ENCODE results near the gene SEL1L.
"Not testable (repeated sequence)": the region's sequence is repeated elsewhere in the genome, so short reads cannot be mapped to it uniquely, and the experiment has no call there.

The SEL1L gene

DNA sequence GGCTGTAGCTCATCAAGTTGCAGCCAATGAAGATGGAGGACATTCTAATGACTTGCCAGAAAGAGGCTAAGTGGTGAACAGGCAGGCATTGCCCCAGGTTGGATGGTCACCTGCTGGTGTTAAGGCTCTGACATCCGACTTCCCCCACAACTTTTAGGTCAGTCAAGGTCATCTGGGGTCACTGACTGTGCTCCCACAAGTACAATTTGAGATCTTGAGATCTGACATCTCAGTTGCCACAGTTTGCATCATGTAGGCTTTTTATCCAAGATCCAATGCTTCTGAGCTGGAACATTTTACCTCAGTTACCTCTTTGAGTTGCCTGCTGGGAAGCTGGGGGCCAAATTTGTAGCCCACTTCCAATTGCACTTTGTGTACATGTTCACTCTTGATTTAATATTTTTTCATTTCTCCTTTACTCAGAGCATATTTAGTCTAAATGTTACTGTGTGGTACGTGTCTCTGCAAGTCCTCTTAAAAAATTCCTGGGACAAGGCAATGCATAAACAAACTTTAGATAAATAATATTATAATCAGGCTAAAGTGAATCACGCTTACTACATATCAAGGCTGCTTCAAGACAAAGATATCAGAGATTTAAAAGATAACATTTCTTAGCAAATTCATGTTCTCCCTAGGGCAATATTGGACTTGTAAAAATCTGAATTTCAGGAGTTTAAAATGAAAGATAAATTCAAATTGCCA, 61.4 kb downstream of the SEL1L start:
- DNase-seq = no peak

DNA sequence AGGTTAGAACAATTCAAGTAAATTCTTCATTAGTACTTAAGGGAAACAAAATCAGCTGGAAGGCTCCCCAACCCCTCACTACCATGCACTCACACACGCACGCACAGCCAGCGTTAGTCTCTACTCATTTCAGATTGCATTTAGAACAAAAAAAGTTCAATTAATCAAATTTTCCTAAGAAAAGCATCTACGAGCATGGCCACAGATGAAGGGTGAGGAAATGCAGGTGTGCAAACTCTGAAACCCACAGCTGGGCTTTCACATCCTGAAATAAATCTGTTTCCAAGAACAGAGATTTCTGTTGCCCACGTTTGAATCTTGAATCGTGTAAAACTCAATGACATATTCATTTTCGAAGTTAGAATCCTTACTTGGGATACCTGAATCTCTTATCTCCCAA, 62.6 kb downstream of the SEL1L start:
- no peak for DNase-seq

DNA sequence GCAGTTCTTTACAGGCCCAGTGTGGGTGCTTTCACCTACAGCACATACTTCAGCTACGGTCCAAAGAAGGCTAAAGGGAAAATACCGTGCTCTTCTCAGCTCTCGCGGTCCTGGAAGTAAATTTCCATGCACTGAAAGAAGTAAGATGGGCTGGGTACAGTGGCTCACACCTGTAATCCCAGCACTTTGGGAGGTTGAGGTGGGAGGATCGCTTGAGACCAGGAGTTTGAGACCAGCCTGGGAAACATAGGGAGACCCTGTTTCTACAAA, 63.2 kb downstream of the SEL1L start:
- not testable (repeated sequence) for DNase-seq

DNA sequence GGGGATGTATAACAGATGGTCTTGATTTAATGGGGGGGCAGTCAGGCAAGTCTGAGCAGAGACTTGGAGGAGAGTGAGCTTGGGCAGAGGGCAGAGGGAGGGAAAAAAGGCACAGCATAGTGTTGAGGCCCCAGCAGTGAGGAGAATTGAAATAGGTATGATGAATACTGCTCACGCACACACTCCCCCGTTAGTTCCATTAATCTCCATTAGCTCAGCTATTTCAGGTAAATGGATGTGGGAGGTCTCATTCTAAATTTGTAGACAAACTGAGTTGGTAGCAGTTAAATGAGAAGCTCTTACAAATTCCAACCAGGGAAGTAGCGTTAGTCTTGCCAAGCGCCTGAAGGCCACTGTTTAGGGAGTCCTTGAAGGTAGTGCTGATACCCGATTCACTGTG, 66.8 kb downstream of the SEL1L start:
- no peak for DNase-seq

DNA sequence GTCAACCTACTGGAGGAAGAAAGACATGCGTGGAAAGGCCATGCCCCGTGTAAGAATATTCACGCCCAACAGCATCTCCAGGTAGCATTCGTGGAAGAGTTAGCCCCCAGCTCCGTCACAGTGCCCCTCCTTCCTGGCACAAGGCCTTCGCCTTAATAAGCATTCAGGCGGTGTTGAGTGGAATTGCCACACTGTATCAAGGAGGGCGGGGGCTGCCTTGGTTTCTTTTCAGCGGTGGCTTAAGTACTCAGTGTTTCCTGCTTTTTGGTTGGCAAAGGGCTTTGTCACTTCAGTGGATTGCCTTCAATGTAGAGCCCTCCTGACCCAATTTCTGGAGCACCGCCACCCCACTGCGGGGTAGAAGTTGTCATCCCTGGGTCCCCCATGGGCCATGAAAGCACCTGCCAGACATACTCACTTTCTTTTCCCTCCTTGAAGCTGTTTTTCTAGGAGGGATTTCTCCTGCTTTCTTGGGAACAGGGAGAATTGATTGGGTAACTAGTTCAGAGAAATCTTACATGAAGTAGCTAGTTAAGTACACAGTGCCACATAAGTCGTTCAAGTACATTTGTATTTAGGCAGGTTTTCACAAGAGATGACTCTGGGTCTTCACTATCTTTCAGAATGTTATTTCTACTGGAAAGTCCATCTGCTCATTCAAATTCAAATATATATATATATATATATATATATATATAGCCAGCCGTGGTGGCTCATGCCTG, 68.0 kb downstream of the SEL1L start:
- DNase-seq = no peak

DNA sequence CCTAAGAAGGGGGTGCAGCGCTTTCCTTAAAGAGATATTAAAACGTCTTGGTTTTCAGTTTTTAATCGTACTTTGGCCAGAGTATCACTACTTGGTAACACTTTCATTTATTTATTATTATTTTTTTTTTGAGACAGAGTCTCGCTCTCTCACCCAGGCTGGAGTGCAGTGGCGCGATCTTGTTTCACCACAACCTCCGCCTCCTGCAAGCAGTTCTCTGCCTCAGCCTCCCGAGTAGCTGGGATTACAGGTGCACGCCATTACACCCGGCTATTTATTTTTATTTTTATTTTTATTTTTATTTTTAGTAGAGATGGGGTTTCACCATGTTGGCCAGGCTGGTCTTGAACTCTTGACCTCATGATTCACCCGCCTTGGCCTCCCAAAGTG, 68.7 kb downstream of the SEL1L start:
- DNase-seq = not testable (repeated sequence)

DNA sequence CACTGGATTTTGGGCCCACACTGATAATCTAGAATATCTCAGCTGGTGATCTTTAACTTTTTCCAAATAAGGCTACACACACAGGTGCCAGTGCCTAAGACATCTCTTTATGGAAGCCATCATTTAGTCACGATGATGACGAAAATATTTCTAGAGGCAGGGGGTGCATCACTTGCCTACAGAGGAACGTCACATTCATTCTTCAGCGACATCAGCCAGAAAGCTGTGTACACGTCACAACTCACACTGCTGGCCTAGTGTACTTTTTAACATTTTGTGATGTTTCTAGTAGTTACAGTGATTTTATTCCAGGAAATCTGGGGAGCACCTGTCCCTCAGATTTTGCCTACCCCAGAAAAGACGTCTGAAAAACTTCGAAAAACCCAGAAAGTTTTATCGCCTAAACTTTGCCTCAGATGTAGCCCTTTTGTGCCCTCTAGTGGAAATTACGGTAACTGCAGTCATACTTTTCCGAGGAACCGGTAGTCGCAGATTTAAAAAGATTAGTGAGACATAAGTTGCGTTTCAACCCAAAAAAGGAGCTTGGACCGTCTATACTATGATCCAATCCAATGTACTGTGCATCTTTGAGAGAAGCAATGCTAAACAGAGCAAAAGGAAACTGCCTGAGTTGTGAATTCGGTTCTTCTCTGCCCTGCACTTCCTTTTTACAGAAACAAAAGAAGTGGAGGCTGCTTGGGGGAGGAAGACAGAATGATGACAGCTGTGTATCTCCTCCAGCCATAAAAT, 69.2 kb downstream of the SEL1L start:
- DNase-seq = no peak

DNA sequence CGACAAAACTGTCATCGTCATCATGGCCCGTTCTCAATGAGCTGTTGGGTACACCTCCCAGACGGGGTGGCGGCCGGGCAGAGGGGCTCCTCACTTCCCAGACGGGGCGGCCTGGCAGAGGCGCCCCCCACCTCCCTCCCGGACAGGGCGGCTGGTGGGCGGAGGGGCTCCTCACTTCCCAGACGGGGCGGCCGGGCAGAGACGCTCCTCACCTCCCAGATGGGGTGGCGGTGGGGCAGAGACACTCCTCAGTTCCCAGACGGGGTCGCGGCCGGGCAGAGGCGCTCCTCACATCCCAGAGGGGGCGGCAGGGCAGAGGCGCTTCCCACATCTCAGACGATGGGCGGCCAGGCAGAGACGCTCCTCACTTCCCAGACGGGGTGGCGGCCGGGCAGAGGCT, 71.3 kb downstream of the SEL1L start:
- not testable (repeated sequence) for DNase-seq

DNA sequence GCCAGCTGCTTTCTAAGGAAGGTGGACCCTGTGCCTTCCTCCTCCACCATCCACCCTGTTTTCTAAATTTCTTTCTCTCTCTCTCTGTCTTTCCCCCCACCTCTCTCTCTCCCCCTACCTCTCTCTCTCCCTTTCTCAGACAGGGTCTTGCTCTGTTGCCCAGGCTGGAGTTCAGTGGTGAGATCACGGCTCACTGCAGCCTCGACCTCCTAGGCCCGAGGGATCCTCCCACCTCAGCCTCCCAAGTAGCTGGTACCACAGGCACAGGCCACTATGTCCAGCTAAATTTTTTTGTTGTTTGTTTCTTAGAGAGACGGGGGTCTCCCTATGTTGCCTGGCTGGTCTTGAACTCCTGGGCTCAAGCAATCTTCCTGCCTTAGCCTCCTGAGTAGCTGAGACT, 73.7 kb downstream of the SEL1L start:
- no peak for DNase-seq

DNA sequence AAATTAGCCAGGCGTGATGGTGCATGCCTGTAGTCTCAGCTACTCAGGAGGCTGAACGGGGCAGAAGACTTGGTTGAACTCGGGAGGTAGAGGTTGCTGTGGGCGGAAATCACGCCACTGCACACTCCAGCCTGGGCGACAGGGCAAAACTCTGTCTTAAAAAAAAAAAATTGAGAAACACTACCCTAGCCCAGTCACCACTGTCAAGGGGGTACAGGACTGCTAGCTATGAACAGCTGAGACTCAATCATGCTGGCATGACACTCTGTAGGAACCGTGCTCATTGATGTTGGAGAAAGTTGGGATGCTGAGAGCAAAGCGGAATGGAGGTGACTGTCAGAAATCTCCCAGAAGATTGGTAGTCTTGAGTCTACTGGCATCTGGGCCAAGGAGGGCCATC, 75.3 kb downstream of the SEL1L start:
- DNase-seq = no peak

DNA sequence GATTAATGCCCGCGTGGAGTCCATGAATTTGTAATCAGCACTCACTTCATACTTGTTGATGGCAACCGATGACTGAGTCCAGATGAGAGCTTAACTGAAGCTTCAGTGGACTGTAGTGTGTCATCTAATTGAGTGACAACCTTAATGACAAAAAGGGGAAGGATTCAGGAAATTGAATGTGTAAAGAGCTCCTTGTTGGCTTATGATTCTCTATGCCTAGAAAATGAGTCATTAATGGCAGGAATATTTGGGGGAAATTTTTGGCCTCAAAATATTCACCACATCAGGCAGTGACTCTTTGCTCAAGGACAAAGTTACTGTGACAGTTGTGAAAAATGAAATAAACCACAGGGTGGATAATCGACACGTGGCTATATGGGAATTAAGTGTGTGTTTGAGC, 78.3 kb downstream of the SEL1L start:
- no peak for DNase-seq

DNA sequence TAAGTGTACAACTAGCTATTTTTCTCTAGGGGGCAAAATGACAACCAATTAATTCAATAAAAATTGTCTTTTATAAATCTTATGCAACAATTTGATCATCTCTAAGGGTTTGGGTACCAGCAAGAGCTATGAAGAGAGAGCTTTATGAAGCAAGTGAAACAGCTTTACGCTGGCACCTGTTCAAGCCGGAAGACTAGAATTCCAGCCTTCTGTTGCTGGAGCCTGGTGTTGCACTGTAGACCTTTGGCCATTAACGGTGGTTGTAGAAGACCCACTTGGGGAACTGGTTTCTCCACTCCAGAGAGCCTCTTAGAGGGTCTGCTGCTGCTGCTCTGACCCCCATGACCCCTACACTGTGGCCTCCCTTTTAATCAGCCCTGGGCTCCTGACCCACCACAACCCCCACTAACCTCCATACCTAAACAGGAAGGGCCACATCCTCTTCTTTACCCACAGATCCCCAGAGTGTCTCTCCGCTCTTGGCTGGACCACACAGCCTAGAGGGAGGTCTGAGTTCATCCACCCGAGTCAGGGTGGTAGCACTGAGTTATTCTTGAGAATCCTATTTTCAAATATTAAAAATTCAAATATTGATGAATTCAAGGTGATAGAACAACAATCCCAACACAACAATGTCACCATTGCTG, 79.0 kb downstream of the SEL1L start:
- DNase-seq = no peak

DNA sequence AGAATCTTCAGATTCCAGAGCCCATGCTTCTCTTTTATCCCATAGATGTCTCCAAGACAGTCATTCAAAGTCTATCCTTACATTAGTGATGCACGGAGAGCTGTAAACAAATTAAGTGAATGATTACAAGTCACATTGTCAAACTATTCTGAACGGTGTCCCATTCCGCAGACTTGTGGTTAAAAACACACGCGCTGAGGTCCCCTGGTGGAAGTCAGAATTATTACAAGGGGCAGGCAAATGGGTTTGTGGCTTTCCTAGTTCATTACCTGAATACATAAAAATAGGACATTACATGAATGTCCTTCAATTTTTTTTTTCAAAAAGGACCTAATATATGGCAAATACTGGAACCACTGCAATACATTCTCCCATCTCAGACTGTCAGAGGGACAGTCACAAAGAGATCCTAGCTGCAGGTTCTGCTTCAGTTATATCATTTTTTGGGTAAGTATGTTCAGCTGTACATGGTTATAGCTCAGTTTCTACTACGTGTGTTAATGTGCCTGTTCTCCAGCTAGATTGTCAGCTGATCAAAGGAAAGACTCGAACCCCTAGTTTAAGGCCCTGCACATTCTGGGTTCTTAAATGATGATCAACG, 80.4 kb downstream of the SEL1L start:
- DNase-seq = no peak

DNA sequence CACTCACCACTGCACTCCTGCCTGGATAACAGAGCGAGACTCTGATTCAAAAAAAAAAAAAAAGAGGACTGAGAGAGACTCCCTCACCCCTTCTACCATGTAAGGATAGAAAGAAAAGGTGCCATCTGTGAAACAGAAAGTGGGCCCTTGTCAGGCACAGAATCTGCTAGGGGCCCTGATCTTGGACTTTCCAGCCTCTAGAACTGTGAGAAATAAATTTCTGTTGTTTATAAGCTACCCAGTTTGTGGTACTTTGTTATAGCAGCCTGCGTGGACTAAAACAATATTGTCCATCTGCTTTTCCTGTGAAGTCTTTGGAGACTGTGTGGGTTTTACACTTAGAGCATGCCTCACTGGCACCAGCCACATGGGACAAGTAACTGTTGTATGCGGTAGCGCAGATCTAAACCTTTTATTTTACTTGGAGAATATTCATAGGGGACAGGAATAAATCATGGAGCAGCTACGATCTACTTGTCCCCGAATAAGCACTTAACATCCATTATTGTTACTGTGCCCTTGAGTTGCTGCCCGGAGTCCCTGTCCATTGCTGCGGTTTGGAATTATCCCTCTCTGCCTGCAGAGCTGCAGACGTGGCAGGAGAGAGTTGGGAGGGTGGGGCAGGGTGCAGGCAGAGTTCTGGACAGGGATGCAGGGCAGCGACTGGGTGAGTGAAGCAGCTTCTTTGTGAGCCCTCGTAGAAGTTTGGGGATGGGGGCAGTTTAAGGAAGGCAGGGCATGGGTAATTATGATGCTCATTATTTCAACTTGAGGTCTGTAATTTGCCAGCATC, 81.1 kb downstream of the SEL1L start:
- no peak for DNase-seq

DNA sequence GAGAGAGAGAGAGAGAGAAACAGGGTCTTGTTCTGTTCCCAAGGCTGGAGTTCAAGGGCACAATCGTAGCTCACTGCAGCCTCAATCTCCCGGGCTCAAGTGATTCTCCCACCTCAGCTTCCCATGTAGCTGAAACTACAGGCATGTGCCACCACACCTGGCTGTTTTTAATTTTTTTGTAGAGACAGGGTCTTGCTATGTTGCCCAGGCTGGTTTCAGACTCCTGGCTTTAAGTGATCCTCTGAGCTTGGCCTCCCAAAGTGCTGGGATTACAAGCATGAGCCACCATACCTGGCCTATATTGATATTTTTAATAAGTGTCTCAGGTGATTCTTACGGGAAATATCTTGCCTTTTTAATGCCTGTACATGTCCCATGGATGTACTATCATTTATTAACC, 82.7 kb downstream of the SEL1L start:
- no peak for DNase-seq

DNA sequence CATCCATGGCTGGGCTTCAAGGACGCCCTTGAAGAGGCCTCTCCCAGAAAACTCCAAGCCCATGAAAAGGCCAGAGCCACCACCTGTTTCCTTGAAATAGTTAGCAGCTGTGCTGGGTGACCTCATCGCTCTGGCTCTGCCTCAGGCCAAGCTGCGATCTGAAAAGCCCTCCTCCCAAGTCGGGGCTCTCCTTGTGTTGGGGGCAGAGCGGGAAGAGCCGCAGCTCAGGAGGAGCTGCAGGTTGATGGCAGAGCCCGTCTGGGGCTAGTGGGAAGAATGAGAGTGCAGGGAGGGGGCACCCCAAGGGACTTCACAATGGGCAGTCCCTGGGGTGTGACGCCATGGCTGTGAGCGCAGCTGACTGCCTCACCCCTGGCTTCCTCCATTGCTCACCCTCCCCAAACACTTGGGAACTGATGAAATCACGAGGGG, 83.5 kb downstream of the SEL1L start:
- DNase-seq = no peak

DNA sequence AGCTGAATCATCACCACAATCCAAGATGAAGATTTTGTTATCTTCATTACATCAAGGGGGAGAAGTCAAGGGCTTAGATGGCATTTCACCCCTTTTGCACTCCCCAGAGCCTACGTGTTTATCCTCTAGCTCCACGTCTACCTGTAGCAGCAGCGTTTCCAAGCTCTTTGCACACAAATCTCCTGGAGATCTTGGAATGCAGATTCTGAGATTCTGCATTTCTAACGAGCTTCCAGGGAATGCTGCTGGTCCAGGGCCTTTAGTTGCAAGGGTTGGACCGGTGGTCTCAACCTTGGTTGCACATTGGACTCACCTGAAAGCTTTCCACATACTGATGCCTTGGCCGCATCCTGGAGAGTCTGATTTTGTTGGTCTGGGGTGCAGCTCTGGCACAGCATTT, 84.1 kb downstream of the SEL1L start:
- no peak for DNase-seq

DNA sequence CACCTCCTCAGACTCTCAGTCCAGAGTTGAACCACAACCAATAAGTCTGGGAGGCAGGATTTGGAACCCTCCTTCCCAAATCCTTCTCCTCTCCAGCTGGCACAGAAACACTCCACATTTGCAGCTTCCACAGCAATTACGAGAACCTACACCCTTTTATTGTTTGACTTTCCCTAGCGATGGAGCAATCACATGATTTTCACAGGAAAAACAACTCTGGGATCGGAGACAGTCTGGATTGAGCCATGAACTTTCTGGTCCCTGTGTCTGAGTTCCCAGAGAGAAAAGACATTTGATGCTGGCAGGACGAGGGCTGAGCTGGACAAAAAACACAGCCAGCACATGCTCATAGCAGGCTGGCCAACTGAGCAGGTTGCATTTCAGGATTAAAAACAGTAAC, 84.5 kb downstream of the SEL1L start:
- DNase-seq = no peak

DNA sequence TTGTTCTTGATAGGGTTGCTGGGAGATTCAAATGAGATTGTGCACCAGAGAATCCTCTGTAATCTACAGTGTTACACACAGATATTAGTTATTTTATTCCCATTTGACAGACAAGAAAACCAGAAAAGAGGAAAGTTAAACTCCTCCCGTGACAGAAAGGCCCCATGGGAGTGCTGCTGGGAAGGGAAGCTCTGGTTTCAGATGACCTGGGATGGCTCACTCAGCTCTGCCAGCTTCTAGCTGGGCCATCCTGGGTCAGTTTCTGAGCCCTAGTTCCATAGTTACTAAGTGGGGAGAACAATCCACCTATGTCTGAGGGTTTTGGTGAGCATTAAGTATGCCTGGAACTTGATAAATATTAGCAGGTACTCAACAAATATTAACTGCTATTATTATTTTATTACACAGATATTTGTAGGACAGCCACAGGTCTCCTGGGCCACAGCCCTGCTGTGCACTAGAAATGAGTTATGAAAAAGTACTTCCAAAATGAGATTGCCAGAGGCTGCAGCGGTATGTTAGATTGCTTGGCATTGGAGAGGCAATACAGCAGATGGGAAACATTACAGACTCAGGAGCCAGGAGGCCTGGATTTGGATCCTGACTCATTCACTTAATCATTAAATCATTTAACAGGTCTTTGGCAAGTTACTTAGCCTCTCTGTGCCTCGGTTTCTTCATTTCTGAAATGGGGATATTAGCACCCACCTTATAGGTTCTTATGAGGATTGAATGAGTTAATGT, 86.5 kb downstream of the SEL1L start:
- DNase-seq = no peak

DNA sequence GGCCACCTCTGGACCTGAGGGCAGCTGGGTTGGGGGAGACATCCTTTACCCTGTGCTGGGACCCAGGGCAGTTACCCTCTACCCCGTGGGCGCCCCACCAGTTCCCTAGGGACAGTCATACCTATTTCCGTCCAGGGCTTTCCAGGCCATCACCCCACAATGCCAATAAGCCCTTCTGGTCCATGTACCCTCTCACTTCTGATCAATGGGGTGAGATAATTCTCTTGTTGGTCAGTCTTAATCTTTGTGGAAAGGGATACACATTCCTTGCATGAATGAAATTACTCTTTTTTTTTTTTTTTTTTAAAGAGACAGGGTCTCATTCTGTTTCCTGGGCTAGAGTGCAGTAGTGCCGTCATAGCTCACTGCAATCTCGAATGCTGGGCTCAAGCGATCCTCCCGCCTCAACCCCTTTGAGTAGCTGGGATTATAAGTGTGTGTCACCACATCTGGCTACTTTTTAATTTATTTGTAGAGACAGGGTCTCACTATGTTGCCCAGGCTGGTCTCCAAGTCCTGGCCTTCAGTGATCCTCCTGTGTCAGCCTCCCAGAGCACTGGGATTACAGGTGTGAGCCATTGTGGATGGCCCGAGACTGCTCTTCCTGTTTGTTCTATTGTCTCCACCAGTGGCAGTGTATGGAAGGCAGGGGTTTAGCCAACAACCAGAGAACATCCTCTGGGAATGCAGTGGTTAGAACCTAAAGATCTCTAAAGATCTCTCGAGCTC, 87.2 kb downstream of the SEL1L start:
- no peak for DNase-seq

DNA sequence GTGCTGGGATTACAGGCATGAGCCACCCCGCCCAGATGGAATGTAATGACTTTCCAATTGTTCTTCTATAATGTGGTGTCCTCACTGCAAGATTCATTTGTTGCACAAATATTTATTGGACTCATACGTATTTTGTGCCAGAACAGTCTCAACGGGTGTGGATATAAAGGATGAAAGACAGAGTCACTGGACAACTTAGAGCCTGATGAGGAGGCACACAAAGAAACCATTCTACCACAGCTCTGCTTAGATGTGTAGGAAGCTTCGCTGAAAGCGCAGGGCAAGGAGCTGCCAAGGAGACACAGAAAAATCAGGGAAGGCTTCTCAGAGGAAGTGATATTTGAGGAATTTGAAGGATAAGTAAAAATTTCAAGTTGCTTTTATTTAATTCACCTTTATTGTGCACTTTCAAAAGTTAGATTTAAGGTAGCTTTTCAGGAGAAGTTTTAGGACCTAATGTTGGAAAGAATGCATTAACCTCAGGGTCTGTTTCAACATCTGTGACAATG, 92.0 kb downstream of the SEL1L start:
- DNase-seq = no peak
